GM12878 (cell line): Measurements from ENCODE around the gene EXD1. TPM values are rescaled to one million over a fixed set of nuclear protein-coding genes. Genes with fewer than 3 reads are reported as not detected.

ENCODE experiments used
- ATAC-seq: fragments of 200-7000 bp; cut with Tn5 transposase; 3 replicates; pipeline ENCODE4 v1.9.1; 2020; ENCODE audit warnings: mild to moderate bottlenecking, moderate library complexity
- BruUV-seq: library from RNA; stranded (reverse); fragments of 400-500 nt; replicated peaks from 2 replicates; lab custom pipeline; 2021; lab: Mats Ljungman, UMichigan
- CTCF ChIA-PET: fragments of 300-600 bp; sonication (Branson Sonifier 250); formaldehyde crosslinking; extraction: SDS; loops from one replicate; lab custom pipeline; 2021; ENCODE audit warnings: inconsistent platforms; lab: Yijun Ruan, JAX
- POLR2A ChIA-PET: fragments of 350-600 bp; formaldehyde crosslinking; extraction: SDS; loops from one replicate; lab custom pipeline; 2021; ENCODE audit warnings: inconsistent platforms; lab: Charles Lee
- RAD21 ChIA-PET: fragments of 300-600 bp; sonication (Branson Sonifier 250); formaldehyde crosslinking; loops from one replicate; lab custom pipeline; 2023; ENCODE audit warnings: antibody characterized with exemption; ENCODE audit not compliant: unreplicated experiment; lab: Charles Lee
- SMC1A ChIA-PET: fragments of 300-600 bp; sonication (Branson Sonifier 250); formaldehyde crosslinking; loops from one replicate; lab custom pipeline; 2023; ENCODE audit not compliant: unreplicated experiment, uncharacterized antibody; lab: Charles Lee
- DNase-seq: peaks from one replicate; pipeline ENCODE4 v3.0.0-alpha.2; 2011; ENCODE audit warnings: low read depth, low spot score
- FAIRE-seq: peaks from 3 replicates; lab custom pipeline; 2011; peaks lifted over from hg19 to GRCh38; lab: Jason Lieb, UNC
- H2AFZ ChIP-seq: 2 replicates; pipeline ENCODE4 v1.6.0; 2011; ENCODE audit warnings: low read depth, low read length, control low read depth; ENCODE audit not compliant: control insufficient read depth
- H3K27ac ChIP-seq: 2 replicates; pipeline ENCODE4 v1.5.1; 2011; ENCODE audit warnings: control low read depth; ENCODE audit not compliant: control insufficient read depth, insufficient read depth
- H3K27me3 ChIP-seq, 2 experiments: replicated peaks in 1 of 2; 2 replicates each; pipeline versions ENCODE4 v1.6.0 to v1.6.1; 2011; ENCODE audit warnings: low read length in 1 of 2; ENCODE audit not compliant: control insufficient read depth in 2 of 2, insufficient read depth in 2 of 2
- H3K36me3 ChIP-seq, 2 experiments: 2 replicates each; pipeline ENCODE4 v1.5.1; 2011; ENCODE audit warnings: low read length in 1 of 2; ENCODE audit not compliant: control insufficient read depth in 2 of 2, insufficient read depth in 2 of 2
- H3K4me1 ChIP-seq: 2 replicates; pipeline ENCODE4 v1.6.1; 2011; ENCODE audit warnings: mild to moderate bottlenecking, low read length, moderate library complexity, mixed read lengths; ENCODE audit not compliant: control insufficient read depth, insufficient read depth
- H3K4me2 ChIP-seq: 2 replicates; pipeline ENCODE4 v1.6.0; 2011; ENCODE audit warnings: control low read depth; ENCODE audit not compliant: control insufficient read depth, insufficient read depth
- H3K4me3 ChIP-seq: fragments of 200-600 bp; sonication (generic); 2 replicates; pipeline ENCODE4 v1.5.1; 2016
- H3K79me2 ChIP-seq: 2 replicates; pipeline ENCODE4 v1.6.0; 2011; ENCODE audit warnings: low read length; ENCODE audit not compliant: control insufficient read depth, insufficient read depth
- H3K9ac ChIP-seq: 2 replicates; pipeline ENCODE4 v1.8.0; 2011; ENCODE audit warnings: low read length, control low read depth, mixed read lengths; ENCODE audit not compliant: control insufficient read depth, insufficient read depth
- H3K9me3 ChIP-seq: replicated peaks from 3 replicates; pipeline ENCODE4 v1.5.1; 2011; ENCODE audit warnings: mild to moderate bottlenecking, low read length; ENCODE audit not compliant: control insufficient read depth, insufficient read depth
- H4K20me1 ChIP-seq: 2 replicates; pipeline ENCODE4 v1.6.0; 2011; ENCODE audit not compliant: control insufficient read depth, insufficient read depth
- BCL11A ChIP-seq: IDR thresholded peaks from 2 replicates; pipeline ENCODE4 v1.6.1; 2011; ENCODE audit warnings: low read depth, low read length
- CREB1 ChIP-seq: IDR thresholded peaks from 2 replicates; pipeline ENCODE4 v1.6.1; 2012; ENCODE audit warnings: low read depth, mild to moderate bottlenecking, inconsistent platforms
- CUX1 ChIP-seq: IDR thresholded peaks from 2 replicates; pipeline ENCODE4 v1.6.1; 2012; ENCODE audit warnings: improper control_type of control experiment, low read depth, low read length; ENCODE audit not compliant: insufficient replicate concordance
- EP300 ChIP-seq, 2 experiments: fragments of 150-350 bp in 1 of 2; IDR thresholded peaks; 2 replicates each; pipeline ENCODE4 v1.6.1; 2011 to 2012; ENCODE audit warnings: low read depth in 2 of 2, low read length in 2 of 2, borderline replicate concordance in 1 of 2, improper control_type of control experiment in 1 of 2, inconsistent platforms in 1 of 2; ENCODE audit not compliant: control insufficient read depth in 1 of 2
- HDGF ChIP-seq: fragments of 450-650 bp; IDR thresholded peaks from 2 replicates; pipeline ENCODE4 v1.6.1; 2016; ENCODE audit warnings: antibody characterized with exemption
- NFXL1 ChIP-seq: fragments of 450-650 bp; IDR thresholded peaks from 2 replicates; pipeline ENCODE4 v1.6.1; 2017; ENCODE audit warnings: antibody characterized with exemption, mild to moderate bottlenecking, borderline replicate concordance
- NR2F1 ChIP-seq: fragments of 450-650 bp; conservative IDR thresholded peaks from 2 replicates; pipeline ENCODE4 v1.6.1; 2017; ENCODE audit warnings: mild to moderate bottlenecking
- STAT1 ChIP-seq: fragments of 450-650 bp; conservative IDR thresholded peaks from 2 replicates; pipeline ENCODE4 v1.6.1; 2014; ENCODE audit warnings: antibody characterized with exemption, mild to moderate bottlenecking
- TBL1XR1 ChIP-seq: IDR thresholded peaks from 2 replicates; pipeline ENCODE4 v1.6.1; 2012; ENCODE audit warnings: low read depth, low read length, improper control_type of control experiment
- YY1 ChIP-seq: IDR thresholded peaks from 2 replicates; pipeline ENCODE4 v1.6.1; 2011; ENCODE audit warnings: low read depth, mild to moderate bottlenecking, low read length
- ZBED1 ChIP-seq: IDR thresholded peaks from 2 replicates; pipeline ENCODE4 v1.6.1; 2016; ENCODE audit warnings: borderline replicate concordance
- ZNF24 ChIP-seq: fragments of 450-650 bp; IDR thresholded peaks from 2 replicates; pipeline ENCODE4 v1.6.1; 2017; ENCODE audit warnings: antibody characterized with exemption, mild to moderate bottlenecking
- ZNF384 ChIP-seq: IDR thresholded peaks from 2 replicates; pipeline ENCODE4 v1.6.1; 2012; ENCODE audit warnings: low read depth, mild to moderate bottlenecking, low read length, improper control_type of control experiment, borderline replicate concordance
- ZNF592 ChIP-seq: fragments of 450-650 bp; IDR thresholded peaks from 2 replicates; pipeline ENCODE4 v1.6.1; 2017; ENCODE audit warnings: mild to moderate bottlenecking, moderate library complexity
- ZZZ3 ChIP-seq: IDR thresholded peaks from 2 replicates; pipeline ENCODE4 v1.6.1; 2011; ENCODE audit warnings: low read depth; ENCODE audit not compliant: control insufficient read depth, insufficient read length
- WGBS: methylation state at CpG from one replicate; pipeline ENCODE4 v1.1.6; 2016; ENCODE audit warnings: low lambda C conversion rate; ENCODE audit not compliant: insufficient replicate concordance, insufficient coverage; ENCODE audit errors: missing lambda C conversion rate; 5-methylcytosine and 5-hydroxymethylcytosine counted together
- in situ Hi-C: fragments of 300-500 bp; cut with MboI; formaldehyde crosslinking; loops from 9 replicates; pipeline ENCODE4 v1.14.3; 2018; ENCODE audit warnings: mixed read lengths
- intact Hi-C: fragments of 100-400 bp; cut with micrococcal nuclease; formaldehyde crosslinking; loops from one replicate; pipeline ENCODE4 v1.14.2; 2022; ENCODE audit not compliant: unreplicated experiment
- polyA plus RNA-seq, 11 experiments: library from polyadenylated mRNA; depleted of rRNA in 4 of 11; unstranded in 6 of 11; stranded (reverse) in 5 of 11; fragments of >200 nt; fragmentation: Nextera tagmentation in 4 of 11; fragmentation: Illumina TruSeq in 1 of 11; extraction: Ambion mirVana in 4 of 11; extraction: Trizol in 1 of 11; gene quantifications; 1 replicate in 1 of 11; 2 replicates in 10 of 11; pipeline versions ENCODE4 v1.2.1 to v1.2.3, GENCODE V29; 2011 to 2016; ENCODE audit warnings: inconsistent platforms in 2 of 11, missing spikeins in 2 of 11, low read depth in 1 of 11
- total RNA-seq, 4 experiments: library from RNA; depleted of rRNA in 3 of 4; stranded (reverse); fragments of >200 nt in 3 of 4; fragmentation: Illumina TruSeq in 1 of 4; extraction: Trizol in 1 of 4; gene quantifications; 2 replicates each; pipeline versions ENCODE4 v1.2.1 to v1.2.3, GENCODE V29; 2013 to 2021

Gene EXD1
- total and polyA plus RNA-seq, 10 of the 15 experiments (the other 5 are each of a cell fraction or from before 2014, with no cell fraction given), result 0.19 TPM; not detected in 9

- Histone ChIP-seq H4K20me1 (no peaks in the 10 kb centered on the region), H3K36me3 (no peaks in the 10 kb centered on the region), H3K79me2 (no peaks in the 10 kb centered on the region), H3K27ac (no peak overlapping the region), H3K9me3 (no peaks in the 10 kb centered on the region), H2AFZ (no peak overlapping the region), H3K4me3 (no peak overlapping the region), H3K4me1 (no peaks in the 10 kb centered on the region), H3K9ac (no peak overlapping the region), H3K4me2 (no peak overlapping the region), H3K27me3 (no peaks in the 10 kb centered on the region)
- in situ Hi-C loops, result no loop called here
- POLR2A ChIA-PET, result interaction anchor here (0.6 kb wide), 1 partner anchor 76 kb away, joined by 3 read pairs; no protein-coding TSS in a partner anchor
- RAD21 ChIA-PET, result no interaction called here
- CTCF ChIA-PET, result interaction anchor here (0.6 kb wide), 1 partner anchor 456 kb away, joined by 3 read pairs; no protein-coding TSS in a partner anchor
- WGBS, result 55% methylated on average over 10 of the region's 10 CpGs
- DNase-seq, result no peak
- ATAC-seq, result no peak
- intact Hi-C loops, result no loop called here
- BruUV-seq, result no TSS peak
- SMC1A ChIA-PET, result no interaction called here
- no peak for FAIRE-seq
- TF ChIP-seq ZBED1 (no peak), YY1 (no peak), EP300 (IDR thresholded peaks at IDR 0.05; ENCODE audit: borderline replicate concordance in 1 of 2, control insufficient read depth in 1 of 2, low read depth in 2 of 2, low read length in 2 of 2) (no peak), ZNF384 (no peak), CUX1 (no peak), CREB1 (no peak), HDGF (no peak), STAT1 (no peak), BCL11A (no peak), NFXL1 (no peak), ZZZ3 (no peak), ZNF24 (no peak), NR2F1 (no peak), ZNF592 (no peak), TBL1XR1 (no peak)
These were observed 97.1 kb downstream of the EXD1 start for GRCh38 chr15:41133454-41133853.
